Heart left ventricle (tissue), 16 donors: ENCODE results near the gene TMEM37. TPM values are rescaled to one million over a fixed set of nuclear protein-coding genes. Genes with fewer than 3 reads are reported as not detected.

ENCODE experiments used
- ATAC-seq, 4 donors: fragments of 200-7000 bp; cut with Tn5 transposase; one replicate each; pipeline ENCODE4 v1.9.1; 2020 to 2022; ENCODE audit warnings: moderate library complexity in 4 of 4, mild to moderate bottlenecking in 3 of 4, moderate number of reproducible peaks in 1 of 4
- DNase-seq, 5 donors: peaks; one replicate each; pipeline ENCODE4 v3.0.0-alpha.2; 2020
- H3K27ac ChIP-seq, 12 donors: fragments of 200-600 bp; sonication (generic) in 4 of 12; one replicate each; pipeline versions ENCODE4 v1.5.0 to v1.8.0; 2016 to 2022; ENCODE audit warnings: mild to moderate bottlenecking in 2 of 12
- H3K27me3 ChIP-seq, 9 donors: fragments of 200-600 bp; sonication (generic) in 2 of 9; one replicate each; pipeline versions ENCODE4 v1.5.1 to v1.8.0; 2016 to 2022; ENCODE audit warnings: mild to moderate bottlenecking in 3 of 9
- H3K36me3 ChIP-seq, 9 donors: fragments of 200-600 bp; sonication (generic) in 2 of 9; one replicate each; pipeline versions ENCODE4 v1.5.0 to v1.8.0; 2018 to 2022; ENCODE audit warnings: mild to moderate bottlenecking in 2 of 9
- H3K4me1 ChIP-seq, 12 donors: fragments of 200-600 bp; sonication (generic) in 4 of 12; one replicate each; pipeline versions ENCODE4 v1.5.0 to v1.8.0; 2016 to 2022; ENCODE audit warnings: mild to moderate bottlenecking in 3 of 12
- H3K4me3 ChIP-seq, 12 donors: fragments of 200-600 bp; sonication (generic) in 4 of 12; one replicate each; pipeline versions ENCODE4 v1.5.0 to v1.8.0; 2017 to 2022; ENCODE audit warnings: mild to moderate bottlenecking in 9 of 12, moderate library complexity in 4 of 12
- H3K9me3 ChIP-seq, 12 donors: fragments of 200-600 bp; sonication (generic) in 4 of 12; one replicate each; pipeline versions ENCODE4 v1.5.0 to v1.8.0; 2016 to 2022; ENCODE audit warnings: mild to moderate bottlenecking in 1 of 12
- POLR2A ChIP-seq, 2 donors: fragments of 450-650 bp; IDR thresholded peaks; one replicate each; pipeline ENCODE4 v1.6.1; 2017; ENCODE audit warnings: antibody characterized with exemption in 2 of 2, mild to moderate bottlenecking in 2 of 2, moderate library complexity in 2 of 2
- WGBS, 4 donors: extraction: QIAGEN DNeasy Blood & Tissue Kit in 2 of 4; methylation state at CpG; one replicate each; pipeline versions ENCODE4 v1.1.5 to v1.1.7; 2013 to 2018; 5-methylcytosine and 5-hydroxymethylcytosine counted together
- intact Hi-C, 10 donors: fragments of 100-400 bp; cut with DNase I; formaldehyde crosslinking; loops; one replicate each; pipeline versions ENCODE4 v1.11.1 to v1.14.2; 2022
- polyA plus RNA-seq, 2 donors: library from polyadenylated mRNA; stranded (reverse); fragments of 200-250 nt; gene quantifications; one replicate each; pipeline ENCODE4 v1.2.3, GENCODE V29; 2013
- total RNA-seq, 9 donors: library from RNA; depleted of rRNA in 2 of 9; stranded (reverse); fragments of >200 nt in 2 of 9; fragmentation: NEBNext Ultra II Directional in 3 of 9; extraction: Animal tissue kit (Norgen Biotek cat#: 25700) in 3 of 9; gene quantifications; one replicate each; pipeline versions ENCODE4 v1.1.0 to v1.2.4, GENCODE V29; 2016 to 2023
- TF ChIP-seq, protein P1 (sequence below), 12 donors: fragments of 200-600 bp; sonication (generic) in 4 of 12; IDR thresholded peaks; one replicate each; pipeline versions ENCODE4 v1.5.0 to v1.8.0; 2018 to 2022; ENCODE audit warnings: antibody characterized with exemption in 12 of 12, mild to moderate bottlenecking in 5 of 12
- donor health status: ischemic (EF 13 %, LVEDD 7.1; RV severe dilation, severe dysfunction).
- donor health status: healthy with polysubstance abuse.
- donor health status: DM: no; HTN: yes; CAD: no.
- donor health status: DM: no; HTN: no; CAD: no.
- donor health status: ischemic (EF 25% LVEDD 6.9; RV normal size, moderate dysfunction).
- donor health status: ischemic (EF 25% LVEDD 5.7; RV mildly dilated, moderate dysfunction).
- donor health status: healthy.
- donor health status: DM: yes; HTN: yes; CAD: no.
- donor health status: ischemic (EF 35%, LVEDD 5.7; RV mildly dilated, moderate dysfunction).
- donor health status: nonischemic (EF 11% LVEDD 7.7; RV severe dilation, severe dysfunction).
- donor health status: DM: yes; HTN: yes; CAD: no.
- donor health status: PGD.
- donor health status: ischemic (EF 29% LVEDD 5.4; RV normal size, mild dysfunction).
- donor health status: nonischemic (EF 23%, LVEDD 6.1; RV moderate dilation, normal function).

TMEM37 gene
- total and polyA plus RNA-seq, 11 donors: 0.75 to 24.6 (median 1.6) TPM

- DNase-seq: peak in 3 of 5 donors; percentile 42 to 84 (median 57)
- Histone ChIP-seq H3K27me3 (no peaks in the 10 kb centered on the region), H3K36me3 (no peaks in the 10 kb centered on the region), H3K4me3 (no peak overlapping the region), H3K27ac (peak overlapping the region in 9 of 12 donors; percentile 43 to 77 (median 67)), H3K9me3 (no peaks in the 10 kb centered on the region), H3K4me1 (peaks cover 0 to 30% (median 7%) of the 10 kb centered on the region in 12 donors)
- peak; percentile 42 to 84 (median 62) for ATAC-seq
- no peak for TF ChIP-seq POLR2A (IDR thresholded peaks at IDR 0.05)
- TF ChIP-seq, protein P1, sequence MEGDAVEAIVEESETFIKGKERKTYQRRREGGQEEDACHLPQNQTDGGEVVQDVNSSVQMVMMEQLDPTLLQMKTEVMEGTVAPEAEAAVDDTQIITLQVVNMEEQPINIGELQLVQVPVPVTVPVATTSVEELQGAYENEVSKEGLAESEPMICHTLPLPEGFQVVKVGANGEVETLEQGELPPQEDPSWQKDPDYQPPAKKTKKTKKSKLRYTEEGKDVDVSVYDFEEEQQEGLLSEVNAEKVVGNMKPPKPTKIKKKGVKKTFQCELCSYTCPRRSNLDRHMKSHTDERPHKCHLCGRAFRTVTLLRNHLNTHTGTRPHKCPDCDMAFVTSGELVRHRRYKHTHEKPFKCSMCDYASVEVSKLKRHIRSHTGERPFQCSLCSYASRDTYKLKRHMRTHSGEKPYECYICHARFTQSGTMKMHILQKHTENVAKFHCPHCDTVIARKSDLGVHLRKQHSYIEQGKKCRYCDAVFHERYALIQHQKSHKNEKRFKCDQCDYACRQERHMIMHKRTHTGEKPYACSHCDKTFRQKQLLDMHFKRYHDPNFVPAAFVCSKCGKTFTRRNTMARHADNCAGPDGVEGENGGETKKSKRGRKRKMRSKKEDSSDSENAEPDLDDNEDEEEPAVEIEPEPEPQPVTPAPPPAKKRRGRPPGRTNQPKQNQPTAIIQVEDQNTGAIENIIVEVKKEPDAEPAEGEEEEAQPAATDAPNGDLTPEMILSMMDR (IDR thresholded peaks at IDR 0.05): peak in 5 of 12 donors; percentile 9 to 41 (median 36)
- 50 to 66% (median 54%) methylated on average over 9 of the region's 9 CpGs for WGBS, 4 donors
- intact Hi-C loops: loop anchor here (5.0 to 10.0 kb wide), 9 partner anchors 161 to 593 kb away; no protein-coding TSS in a partner anchor
Measured at GRCh38 chr2:119475225-119475856, 43.7 kb downstream of the TMEM37 start.

DNA sequence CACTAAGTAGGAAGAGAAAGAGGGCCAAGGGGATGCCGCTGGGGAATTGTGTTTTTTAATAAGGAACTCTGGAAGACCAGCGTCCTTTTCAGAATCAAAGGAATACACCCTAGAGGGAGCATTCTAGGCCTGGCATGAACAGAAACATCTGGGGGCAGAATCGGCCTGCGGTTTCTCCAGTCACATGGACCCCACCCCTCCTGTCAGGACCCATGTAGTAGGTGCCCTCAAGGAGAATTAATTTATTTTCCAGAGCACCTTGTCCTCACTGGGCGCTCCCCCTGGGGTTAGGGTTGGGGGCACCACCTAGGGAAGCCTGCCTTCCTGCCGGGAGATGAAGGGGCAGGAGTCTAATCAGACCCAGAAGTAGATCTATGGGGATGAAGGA is 44.2 kb downstream of the TMEM37 start:
- intact Hi-C loops: loop anchor here (1.0 to 10.0 kb wide), 14 partner anchors 67 to 594 kb away; no protein-coding TSS in a partner anchor
- 55 to 74% (median 65%) methylated on average over 5 to 6 of the region's 6 CpGs for WGBS, 4 donors
- Histone ChIP-seq H3K4me3 (no peak overlapping the region), H3K36me3 (no peaks in the 10 kb centered on the region), H3K4me1 (peaks cover 0 to 35% (median 11%) of the 10 kb centered on the region in 12 donors), H3K27me3 (no peaks in the 10 kb centered on the region), H3K27ac (peak overlapping the region in 6 of 12 donors; percentile 2 to 77 (median 50)), H3K9me3 (no peaks in the 10 kb centered on the region)
- DNase-seq (peak in 1 of 5 donors; percentile 20), ATAC-seq (peak in 2 of 4 donors; percentile 2 to 3)
- TF ChIP-seq, protein P1 (IDR thresholded peaks at IDR 0.05): no peak
- TF ChIP-seq POLR2A (IDR thresholded peaks at IDR 0.05): no peak

DNA sequence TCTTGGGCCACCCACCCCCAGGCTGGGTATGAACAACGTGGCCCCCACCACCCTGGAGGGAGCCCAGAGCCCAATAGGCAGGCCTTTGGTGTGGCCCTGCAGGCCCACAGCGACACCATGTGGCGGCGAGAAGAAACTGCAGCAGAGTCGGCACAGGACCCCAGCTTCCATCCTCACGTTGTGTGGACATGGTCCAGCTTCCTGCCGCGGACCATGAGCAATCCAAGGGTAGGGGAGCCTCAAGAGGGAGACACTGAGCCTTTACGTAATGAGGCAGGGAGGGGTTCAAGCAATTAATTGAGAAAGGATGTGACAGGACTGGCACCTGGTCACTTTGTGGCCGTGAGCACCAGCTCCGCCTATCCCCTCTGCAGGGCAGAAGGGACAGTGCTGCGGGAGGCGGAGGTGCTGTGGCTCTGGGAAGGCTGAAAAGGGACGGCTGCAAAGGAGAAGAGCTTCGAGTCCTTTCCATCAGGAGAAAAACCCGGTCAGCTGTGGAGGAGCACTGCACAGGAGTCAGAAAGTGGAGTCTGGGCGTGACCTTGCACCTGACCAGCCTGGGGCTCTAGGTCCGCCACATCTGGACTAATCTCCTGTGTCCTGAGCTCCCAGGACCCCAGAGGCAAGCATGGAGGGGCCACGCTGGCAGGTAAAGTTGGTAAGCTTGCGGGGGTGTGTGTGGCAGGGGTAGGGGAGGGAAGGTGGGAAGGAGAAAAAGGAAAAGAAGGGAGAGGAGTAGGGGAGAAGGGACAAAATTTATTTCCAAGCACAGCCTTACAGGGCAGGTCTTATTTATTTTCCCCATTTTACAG is 44.9 kb downstream of the TMEM37 start:
- TF ChIP-seq, protein P1 (IDR thresholded peaks at IDR 0.05): peak; percentile 85 to 99 (median 96)
- no peak for TF ChIP-seq POLR2A (IDR thresholded peaks at IDR 0.05)
- Histone ChIP-seq H3K4me3 (no peak overlapping the region), H3K4me1 (peaks cover 0 to 41% (median 14%) of the 10 kb centered on the region in 12 donors), H3K27me3 (no peaks in the 10 kb centered on the region), H3K36me3 (no peaks in the 10 kb centered on the region), H3K9me3 (no peaks in the 10 kb centered on the region), H3K27ac (peak overlapping the region in 3 of 12 donors; percentile 48 to 67 (median 51))
- intact Hi-C loops: loop anchor here (1.0 to 10.0 kb wide), 14 partner anchors 68 to 594 kb away; no protein-coding TSS in a partner anchor
- DNase-seq (peak in 4 of 5 donors; percentile 45 to 65 (median 60)), ATAC-seq (peak; percentile 40 to 78 (median 69))
- 26 to 34% (median 30%) methylated on average over 18 to 20 of the region's 20 CpGs for WGBS, 4 donors

- ATAC-seq (no peak), DNase-seq (no peak)
- Histone ChIP-seq H3K4me3 (no peak overlapping the region), H3K27ac (no peak overlapping the region), H3K9me3 (no peaks in the 10 kb centered on the region), H3K36me3 (no peaks in the 10 kb centered on the region), H3K4me1 (peaks cover 0 to 47% (median 14%) of the 10 kb centered on the region in 12 donors), H3K27me3 (no peaks in the 10 kb centered on the region)
- intact Hi-C loops: loop anchor here (2.0 to 10.0 kb wide), 12 partner anchors 68 to 595 kb away; no protein-coding TSS in a partner anchor
- TF ChIP-seq, protein P1 (IDR thresholded peaks at IDR 0.05): no peak
- no peak for TF ChIP-seq POLR2A (IDR thresholded peaks at IDR 0.05)
- 68 to 75% (median 73%) methylated on average over 9 of the region's 9 CpGs for WGBS, 4 donors
Measured at GRCh38 chr2:119477113-119477505, 45.5 kb downstream of the TMEM37 start.
